GM04504 (cell line): ENCODE results near the gene MCRIP2.

Source experiments
- DNase-seq: peaks from one replicate; pipeline ENCODE4 v3.0.0-alpha.2; 2012; ENCODE audit warnings: low read depth

Gene MCRIP2

DNA sequence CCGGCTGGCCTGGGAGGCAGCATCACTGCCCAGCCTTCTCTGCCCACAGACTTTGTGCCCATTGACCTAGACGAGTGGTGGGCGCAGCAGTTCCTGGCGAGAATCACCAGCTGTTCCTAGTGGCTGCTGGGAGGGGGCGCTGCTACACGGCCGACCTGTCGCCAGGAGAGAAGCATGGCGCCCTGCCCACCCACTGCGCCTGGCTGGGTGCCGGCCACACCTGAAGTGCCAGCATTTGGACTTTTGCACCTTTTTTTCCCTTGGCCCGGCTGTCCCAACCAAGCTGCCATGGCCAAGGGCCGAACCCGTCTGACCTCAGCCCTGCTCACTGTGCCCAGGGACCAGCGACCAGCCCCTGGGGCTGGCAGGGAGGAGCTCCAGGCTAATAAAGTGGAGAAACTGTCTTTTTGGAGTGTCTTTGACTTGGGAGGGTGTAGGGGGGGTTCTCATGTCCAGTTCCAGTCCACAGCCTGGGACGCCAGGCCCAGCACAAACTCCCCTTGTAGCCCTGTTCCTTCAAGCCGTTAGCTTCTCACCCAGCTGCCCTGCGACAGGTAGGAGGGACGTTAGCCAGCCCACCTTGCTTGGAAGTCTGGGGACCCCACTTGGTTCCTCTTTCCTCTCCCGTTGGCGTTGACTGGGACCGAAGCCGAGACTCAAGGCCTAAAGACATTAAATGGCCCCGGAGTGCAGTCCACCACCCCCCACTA lies 6.6 kb downstream of the MCRIP2 start:
- no peak for DNase-seq

GRCh38 chr16:648781-649589 lies 7.4 kb downstream of the MCRIP2 start, which contains the start of gene WDR90:
Gene WDR90, plus strand, starts transcription at chr16:649365. Its CDS starts 52 bp downstream, at chr16:649417.
- peak; percentile 77 for DNase-seq

DNA sequence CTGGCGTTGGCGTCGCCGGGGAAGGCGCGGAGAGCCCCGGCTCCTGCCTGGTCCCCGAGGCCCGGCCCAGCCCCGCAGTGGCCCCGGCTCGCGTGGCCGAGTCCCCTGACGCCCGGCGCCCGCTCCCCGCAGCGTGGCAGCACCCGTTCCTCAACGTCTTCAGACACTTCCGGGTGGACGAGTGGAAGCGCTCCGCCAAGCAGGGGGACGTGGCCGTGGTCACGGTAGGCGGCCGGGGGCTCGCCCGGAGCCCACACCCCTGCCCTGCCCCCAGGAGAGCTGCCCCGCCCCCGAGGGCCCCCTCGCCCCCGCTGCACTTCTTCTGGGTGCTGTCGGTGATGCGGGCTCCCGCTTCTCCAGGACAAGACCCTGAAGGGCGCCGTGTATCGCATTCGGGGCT lies 8.0 kb downstream of the MCRIP2 start:
- no peak for DNase-seq

- no peak for DNase-seq
Observed at GRCh38 chr16:651844-652243, 10.2 kb downstream of the MCRIP2 start.

- DNase-seq: no peak
Observed at GRCh38 chr16:652454-653305, 11.1 kb downstream of the MCRIP2 start.

- DNase-seq: no peak
Observed at GRCh38 chr16:654034-654433, 12.4 kb downstream of the MCRIP2 start.

DNA sequence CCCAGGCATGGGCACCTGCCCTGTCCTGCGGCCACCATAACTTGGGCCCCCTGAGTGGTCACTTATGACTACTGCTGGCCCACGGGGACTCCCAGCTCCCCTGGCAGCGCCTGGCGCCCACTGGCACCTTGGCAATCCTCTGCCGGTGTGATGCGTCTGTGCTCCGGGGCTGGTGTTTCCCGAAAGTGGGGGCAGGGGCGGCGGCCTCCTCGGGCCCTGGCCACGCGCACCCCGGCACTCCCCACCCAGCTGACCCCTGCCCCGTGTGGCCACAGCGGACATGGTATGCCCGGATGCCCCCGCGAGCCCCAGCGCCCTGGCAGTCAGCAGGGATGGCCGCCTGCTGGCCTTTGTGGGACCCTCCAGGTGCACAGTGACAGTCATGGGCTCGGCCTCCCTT lies 15.9 kb downstream of the MCRIP2 start:
- DNase-seq: no peak

DNA sequence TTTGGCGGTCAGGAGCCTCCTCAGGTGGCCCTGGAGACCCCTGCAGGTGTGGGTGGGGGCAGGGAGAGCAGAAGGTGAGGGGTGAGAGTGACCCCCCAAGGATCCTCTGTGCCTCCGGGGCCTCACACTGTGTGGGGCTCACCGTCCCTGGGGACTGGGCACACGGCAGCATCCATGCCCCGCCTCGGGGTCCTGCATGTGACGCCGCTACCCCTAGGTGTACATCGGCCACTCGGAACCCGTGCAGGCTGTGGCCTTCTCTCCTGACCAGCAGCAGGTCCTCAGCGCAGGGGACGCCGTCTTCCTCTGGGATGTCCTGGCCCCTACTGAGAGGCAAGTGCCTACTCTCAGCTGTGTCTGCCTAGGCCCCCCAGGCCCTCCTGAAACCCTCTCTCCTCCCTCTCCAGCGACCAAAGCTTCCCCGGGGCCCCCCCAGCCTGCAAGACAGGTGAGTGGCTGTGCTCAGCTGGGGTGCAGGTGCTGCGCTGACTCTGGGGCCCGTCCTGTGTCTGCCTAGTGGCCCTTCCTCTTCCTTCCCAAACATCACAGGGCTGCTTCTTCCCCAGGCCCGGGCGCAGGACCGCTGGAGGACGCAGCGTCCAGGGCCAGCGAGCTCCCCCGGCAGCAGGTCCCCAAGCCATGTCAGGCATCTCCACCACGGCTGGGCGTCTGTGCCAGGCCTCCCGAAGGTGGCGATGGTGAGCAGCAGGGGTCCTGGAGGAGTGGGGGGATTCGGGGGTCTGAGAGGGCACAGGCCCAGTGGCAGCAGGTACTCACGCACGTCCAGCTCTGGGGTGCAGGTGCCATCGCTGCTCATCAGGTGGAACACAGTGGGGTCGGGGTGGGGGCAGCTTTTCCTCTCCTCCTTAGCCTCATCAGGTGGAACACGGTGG lies 17.3 kb downstream of the MCRIP2 start:
- DNase-seq: no peak

GRCh38 chr16:659618-660017 lies 18.0 kb downstream of the MCRIP2 start:
- DNase-seq: no peak

DNA sequence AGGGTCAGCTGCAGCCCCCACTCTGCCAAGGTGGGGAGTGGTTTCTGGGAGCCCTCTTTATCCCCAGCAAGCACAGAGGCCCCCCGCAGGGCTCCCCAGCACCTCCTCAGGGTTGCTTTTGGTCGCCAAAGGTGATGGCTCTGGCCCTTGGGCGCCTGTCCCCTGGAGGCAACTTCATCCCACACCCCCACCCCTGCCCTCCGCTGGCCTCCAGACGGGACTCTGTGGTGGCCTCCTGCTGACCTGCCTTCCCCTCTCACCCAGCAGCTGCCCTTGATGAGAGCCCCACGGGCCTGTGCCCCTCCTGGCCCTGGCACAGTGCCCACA lies 18.5 kb downstream of the MCRIP2 start:
- no peak for DNase-seq

DNA sequence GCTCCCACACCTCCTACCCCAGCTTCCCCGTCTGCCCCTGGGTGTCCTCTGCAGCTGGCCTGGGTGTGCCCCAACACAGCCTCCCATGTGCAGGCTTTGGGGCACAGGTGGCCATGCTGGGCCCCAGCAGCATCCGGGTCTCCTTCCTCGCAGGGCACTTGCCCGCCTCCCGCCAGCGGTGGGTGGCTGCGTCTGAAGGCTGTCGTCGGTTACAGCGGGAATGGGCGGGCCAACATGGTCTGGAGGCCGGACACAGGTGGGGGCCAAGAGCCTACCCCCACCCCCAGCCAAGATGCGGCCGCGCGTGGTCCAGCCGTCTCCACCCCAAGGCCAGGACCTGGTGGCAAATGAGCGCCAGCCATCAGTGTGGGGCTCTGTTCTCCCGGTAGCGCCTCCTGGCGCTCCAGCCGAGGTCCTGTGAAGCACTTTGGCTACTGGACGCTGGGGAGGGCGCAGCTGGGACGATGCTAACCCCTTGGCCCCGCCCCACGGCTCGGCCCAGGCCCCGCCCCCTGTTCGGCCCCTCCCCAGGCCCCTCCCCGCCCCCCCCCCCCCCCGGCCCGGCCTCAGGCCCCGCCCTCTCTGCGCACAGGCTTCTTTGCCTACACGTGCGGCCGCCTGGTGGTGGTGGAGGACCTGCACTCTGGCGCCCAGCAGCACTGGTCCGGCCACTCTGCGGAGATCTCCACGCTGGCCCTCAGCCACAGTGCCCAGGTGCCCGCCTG lies 19.0 kb downstream of the MCRIP2 start:
- DNase-seq: peak; percentile 55

DNA sequence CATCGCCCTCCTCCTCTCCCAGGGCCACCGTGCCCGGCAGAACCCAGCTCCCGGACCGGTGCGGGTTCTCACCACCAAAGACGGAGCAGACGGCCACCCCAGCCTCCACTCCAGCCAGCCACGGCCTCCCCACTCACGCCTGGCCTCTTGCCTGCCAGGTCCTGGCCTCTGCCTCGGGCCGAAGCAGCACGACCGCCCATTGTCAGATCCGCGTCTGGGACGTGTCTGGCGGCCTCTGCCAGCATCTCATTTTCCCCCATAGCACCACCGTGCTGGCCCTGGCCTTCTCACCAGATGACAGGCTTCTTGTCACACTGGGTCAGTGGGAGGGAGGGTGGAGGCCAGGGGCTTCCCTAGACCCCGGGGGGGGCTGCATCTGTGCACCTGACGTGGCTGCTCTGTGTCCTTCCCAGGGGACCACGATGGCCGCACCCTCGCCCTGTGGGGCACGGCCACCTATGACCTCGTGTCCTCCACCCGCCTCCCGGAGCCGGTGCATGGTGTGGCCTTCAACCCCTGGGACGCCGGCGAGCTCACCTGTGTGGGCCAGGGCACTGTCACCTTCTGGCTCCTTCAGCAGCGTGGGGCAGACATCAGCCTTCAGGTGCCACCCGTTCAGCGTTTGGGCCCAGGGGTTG lies 19.7 kb downstream of the MCRIP2 start:
- DNase-seq: no peak

GRCh38 chr16:662095-662494 lies 20.5 kb downstream of the MCRIP2 start:
- no peak for DNase-seq

DNA sequence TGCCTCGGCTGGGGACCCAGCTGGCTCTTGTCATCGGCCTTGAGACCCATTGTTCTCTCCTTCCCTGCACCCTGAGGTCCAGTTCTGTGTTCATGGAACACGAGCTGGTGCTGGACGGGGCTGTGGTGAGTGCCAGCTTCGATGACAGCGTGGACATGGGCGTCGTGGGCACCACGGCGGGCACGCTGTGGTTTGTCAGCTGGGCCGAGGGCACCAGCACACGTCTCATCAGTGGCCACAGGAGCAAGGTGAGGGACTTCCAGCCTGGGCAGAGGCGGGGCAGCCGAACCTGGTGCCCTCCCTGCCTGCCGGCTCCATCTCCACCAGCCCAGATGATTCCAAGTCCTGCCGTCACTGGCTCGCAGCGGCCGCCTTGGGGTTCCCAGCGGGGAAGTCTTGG lies 21.0 kb downstream of the MCRIP2 start:
- DNase-seq: no peak

DNA sequence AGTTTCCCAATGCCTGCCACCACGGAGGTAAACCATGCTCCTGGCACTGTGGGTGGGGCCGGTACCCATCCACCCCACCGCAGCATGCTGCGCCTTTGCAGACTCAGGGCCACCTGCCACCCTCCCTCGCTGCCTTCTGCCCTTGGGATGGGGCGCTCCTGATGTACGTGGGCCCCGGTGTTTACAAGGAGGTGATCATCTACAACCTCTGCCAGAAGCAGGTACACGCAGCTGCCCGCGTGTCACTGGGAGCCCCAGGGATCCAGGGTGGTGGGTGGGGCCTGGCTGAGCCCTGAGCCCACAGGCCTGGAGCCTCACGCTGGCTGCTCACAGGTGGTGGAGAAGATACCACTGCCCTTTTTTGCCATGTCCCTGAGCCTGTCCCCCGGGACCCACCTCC lies 24.9 kb downstream of the MCRIP2 start:
- no peak for DNase-seq

DNA sequence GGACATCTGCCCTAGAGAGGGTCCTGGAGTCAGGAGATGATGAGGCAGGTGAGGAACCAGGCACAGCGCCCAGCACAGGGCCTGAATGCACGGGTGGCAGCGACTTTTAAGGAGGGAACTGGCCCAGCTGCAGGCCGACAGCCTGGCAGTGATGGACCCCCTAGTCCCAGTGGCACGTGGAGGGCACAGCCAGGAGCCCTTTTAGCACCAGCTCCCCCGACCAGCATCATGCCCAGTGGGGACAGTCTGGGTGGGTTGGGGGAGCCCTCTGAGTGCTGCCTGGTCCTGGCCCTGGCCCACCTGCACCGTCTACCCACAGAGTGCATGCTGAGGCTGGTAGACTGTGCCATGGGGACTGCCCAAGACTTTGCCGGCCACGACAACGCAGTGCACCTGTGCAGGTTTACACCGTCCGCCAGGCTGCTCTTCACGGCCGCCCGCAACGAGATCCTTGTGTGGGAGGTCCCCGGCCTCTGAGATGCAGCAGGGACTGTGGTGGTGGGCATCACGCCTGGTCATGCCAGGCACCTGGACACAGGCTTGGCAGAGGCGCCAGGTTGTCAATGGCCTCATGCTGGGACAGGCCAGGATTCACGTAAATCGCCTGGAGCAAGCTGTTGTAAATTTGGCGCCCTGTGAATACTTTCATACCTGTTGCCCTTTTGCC lies 25.6 kb downstream of the MCRIP2 start:
- DNase-seq: no peak

GRCh38 chr16:667780-668518 lies 26.3 kb downstream of the MCRIP2 start, which contains the start of gene RHOT2:
Gene RHOT2, plus strand, starts transcription at chr16:668132. Its CDS starts 68 bp downstream, at chr16:668200.
- peak; percentile 81 for DNase-seq

GRCh38 chr16:668519-669171 lies 27.0 kb downstream of the MCRIP2 start:
- no peak for DNase-seq

GRCh38 chr16:669666-670065 lies 28.0 kb downstream of the MCRIP2 start:
- no peak for DNase-seq
